HG02870 (cell line): Measurements from ENCODE around the gene MT1F.
"Not testable (repeated sequence)": the region's sequence is repeated elsewhere in the genome, so short reads cannot be mapped to it uniquely, and the experiment has no call there.

Experiments
- ATAC-seq: cut with Tn5 transposase; IDR thresholded peaks from one replicate; pipeline ENCODE4 v1.9.1; 2021; ENCODE audit warnings: mild to moderate bottlenecking, moderate library complexity; ENCODE audit not compliant: unreplicated experiment

MT1F gene

GRCh38 chr16:56657555-56658326 lies at the start of gene MT1F:
Gene MT1F, plus strand, starts transcription at chr16:56657959. Its CDS starts 100 bp downstream, at chr16:56658059.
- no peak for ATAC-seq

- peak; percentile 88 for ATAC-seq
Observed at GRCh38 chr16:56608043-56608875, 49.5 kb upstream of the MT1F start, which contains the start of gene MT2A. Gene MT2A, plus strand, starts transcription at chr16:56608584. Its CDS starts 72 bp downstream, at chr16:56608656.

GRCh38 chr16:56608876-56609462 lies 48.8 kb upstream of the MT1F start:
- no peak for ATAC-seq

- no peak for ATAC-seq
Observed at GRCh38 chr16:56609463-56609921, 48.3 kb upstream of the MT1F start.

DNA sequence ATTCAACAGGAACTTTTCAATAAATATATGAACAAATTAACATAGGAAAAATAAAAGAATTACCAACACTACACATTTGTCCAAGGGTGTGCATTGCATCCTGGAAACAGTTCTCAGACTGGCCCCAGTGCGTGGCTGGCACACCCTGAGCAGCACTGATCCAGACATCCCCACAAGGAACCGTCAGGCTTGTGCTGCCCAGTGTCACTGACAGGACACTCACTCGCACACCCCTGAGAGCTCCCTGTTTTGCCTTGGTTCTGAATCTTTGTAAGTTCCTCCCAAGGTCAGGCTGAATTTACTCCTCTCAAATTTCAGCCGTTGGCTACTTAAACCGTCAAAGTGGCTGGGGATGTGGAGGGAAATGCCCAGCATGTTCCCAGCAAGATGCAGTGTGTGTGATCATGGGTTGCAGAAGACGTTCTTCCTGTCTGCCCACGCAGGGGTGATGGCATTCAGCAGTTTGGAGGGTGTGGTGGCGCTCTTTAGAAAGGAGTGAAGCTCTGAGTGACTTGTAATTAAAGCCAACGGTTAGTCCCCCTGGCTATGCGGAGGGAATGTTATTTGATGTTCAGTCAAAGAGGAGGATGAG lies 47.6 kb upstream of the MT1F start:
- no peak for ATAC-seq

DNA sequence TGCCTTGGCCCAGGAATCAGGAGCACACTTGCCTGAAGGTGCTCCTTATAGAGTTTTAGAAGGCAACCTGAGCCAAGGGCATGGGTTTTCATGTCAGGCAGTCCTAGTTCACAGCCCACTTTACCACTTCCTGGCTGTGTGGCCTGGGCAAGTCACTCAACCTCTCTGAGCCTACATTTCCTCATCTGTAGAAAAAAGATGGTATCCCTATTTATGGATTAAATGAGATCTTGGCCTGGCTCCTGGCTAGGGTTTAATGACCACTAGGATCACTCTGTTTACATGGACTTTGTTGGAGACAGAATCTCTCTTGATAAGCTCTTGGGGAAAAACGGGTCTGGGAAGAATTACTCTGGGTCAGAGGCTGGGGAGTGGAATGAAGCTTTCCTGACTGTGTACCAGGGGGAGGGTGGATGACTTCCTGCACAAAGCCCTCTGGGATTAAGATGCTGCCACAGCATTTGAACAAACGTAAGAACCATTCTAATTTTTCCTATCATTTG lies 47.1 kb upstream of the MT1F start:
- no peak for ATAC-seq

GRCh38 chr16:56611281-56611833 lies 46.4 kb upstream of the MT1F start:
- no peak for ATAC-seq

DNA sequence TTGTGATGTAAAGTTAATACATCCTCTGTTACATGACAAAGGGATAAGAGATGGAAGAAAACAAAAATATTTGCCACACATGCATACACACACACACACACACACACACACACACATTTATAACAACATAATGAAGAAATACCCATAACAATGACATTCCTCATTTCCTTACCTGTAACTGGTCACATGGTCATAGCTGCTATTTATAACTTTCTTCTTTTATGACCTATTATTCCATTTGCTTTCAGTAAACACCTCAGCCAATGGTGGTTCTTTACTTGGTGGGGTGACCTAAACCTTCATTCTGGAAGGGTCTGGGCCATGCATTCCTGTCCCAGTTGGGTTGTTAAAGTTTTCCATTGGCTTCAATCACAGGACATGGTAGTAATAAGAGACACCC lies 44.1 kb upstream of the MT1F start:
- no peak for ATAC-seq

GRCh38 chr16:56614549-56614991 lies 43.2 kb upstream of the MT1F start:
- peak; percentile 75 for ATAC-seq

DNA sequence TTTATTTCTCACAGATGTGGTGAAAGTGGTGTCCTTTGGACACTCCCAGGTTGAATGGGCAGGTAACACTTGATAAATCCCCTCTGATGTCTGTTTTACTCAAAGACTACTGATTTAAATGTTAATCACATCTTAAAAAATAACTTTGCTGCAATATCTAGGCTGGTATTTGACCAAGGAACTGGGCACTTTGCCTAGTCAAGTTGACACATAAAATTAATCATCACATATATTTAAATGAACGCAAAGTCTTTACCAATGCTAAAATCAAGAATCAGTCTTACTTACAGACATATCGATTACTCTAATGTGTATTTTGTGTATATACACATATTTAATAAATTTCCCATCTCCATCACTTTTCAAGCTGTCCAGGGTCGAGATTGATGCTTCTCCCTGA lies 42.4 kb upstream of the MT1F start:
- ATAC-seq, result no peak

GRCh38 chr16:56616608-56617211 lies 41.0 kb upstream of the MT1F start:
- no peak for ATAC-seq

DNA sequence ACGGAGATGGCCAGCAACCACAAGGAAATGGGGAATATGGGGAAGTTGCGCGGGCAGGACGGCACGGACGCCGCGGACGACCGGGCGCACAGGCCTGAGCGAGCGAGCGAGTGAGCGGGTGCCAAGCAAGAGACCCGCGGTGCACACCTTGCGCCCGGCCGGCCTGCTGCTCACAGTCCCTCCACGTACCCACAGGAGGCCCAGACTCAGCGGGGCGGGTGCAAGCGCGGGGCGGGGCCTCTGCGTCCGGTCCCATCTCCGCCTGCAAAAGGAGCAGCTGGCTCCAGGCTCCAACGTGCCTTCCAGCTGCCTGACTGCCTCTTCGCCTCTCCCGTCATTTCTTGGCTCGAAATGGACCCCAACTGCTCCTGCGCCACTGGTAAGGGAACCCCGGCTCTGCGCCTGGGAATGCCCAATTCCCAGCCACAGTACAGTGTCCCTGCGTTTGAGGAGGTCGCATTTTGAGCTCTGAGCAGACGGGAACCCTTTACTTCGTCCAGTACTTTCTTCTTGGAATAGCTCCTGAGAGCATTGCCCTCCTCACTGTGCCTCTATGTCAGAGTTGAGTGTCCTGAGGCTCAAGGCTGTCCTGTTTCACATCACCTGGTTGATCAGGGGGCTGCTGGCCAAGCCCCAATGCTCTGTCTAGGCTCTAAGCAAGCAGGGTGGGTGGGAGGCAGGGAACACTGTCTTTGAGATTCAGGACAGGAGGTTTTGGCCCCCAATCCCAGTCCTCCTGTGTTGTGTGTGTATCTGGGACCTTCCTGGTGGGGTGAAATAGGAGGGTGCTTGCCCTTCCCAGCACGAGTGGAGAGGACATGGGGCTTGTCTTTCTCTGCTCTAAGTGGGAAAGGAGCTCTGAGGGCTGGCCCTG lies 40.3 kb upstream of the MT1F start:
- no peak for ATAC-seq

- no peak for ATAC-seq
Observed at GRCh38 chr16:56618138-56618537, 39.6 kb upstream of the MT1F start.

DNA sequence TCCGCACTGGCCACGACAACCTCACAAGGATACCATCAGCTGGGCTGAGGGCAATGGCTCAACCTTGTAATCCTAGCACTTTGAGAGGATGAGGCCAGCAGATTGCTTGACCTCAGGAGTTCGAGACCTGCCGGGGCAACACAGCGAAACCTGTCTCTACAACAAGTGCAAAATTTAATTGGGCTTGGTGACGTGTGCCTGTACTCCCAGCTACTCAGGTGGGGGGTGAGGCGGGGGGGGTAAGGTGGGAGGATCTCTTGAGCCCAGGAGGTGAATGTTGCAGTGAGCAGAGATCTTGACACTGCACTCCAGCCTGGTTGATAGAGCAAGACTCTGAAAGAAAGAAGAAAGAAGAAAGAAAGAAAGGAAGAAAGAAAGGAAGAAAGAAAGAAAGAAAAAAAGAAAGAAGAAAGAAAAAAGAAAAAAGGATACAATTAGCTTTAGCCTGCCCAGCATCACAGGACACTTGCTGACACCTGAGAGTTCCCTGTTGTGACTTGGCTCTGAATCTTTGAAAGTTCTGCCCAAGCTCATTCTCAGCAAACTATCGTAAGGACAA lies 37.3 kb upstream of the MT1F start:
- no peak for ATAC-seq

DNA sequence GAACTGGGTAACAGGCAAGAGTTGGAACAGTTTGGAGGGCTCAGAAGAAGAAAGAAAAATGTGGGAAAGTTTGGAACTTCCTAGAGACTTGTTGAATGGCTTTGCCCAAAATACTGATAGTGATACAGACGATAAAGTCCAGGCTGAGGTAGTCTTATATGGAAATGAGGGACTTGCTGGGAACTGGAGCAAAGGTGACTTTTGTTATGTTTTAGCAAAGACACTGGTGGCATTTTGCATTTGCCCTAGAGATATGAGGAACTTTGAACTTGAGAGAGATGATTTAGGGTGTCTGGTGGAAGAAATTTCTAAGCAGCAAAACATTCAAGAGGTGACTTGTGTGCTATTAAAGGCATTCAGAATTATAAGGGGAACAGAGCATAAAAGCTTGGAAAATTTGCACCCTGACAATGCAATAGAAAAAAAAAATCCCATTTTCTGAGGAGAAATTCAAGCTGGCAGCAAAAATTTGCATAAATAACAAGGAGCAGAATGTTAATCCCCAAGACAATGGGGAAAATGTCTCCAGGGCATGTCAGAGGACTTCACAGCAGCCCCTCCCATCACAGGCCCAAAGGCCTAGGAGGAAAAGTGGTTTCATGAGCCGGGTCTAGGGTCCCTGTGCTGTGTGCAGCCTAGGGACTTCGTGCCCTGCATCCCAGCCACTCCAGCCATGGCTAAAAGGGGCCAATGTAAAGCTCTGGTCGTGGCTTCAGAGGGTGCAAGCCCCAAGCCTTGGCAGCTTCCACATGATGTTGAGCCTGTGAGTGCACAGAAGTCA lies 35.9 kb upstream of the MT1F start:
- ATAC-seq, result not testable (repeated sequence)

- ATAC-seq, result not testable (repeated sequence)
Observed at GRCh38 chr16:56623184-56623583, 34.6 kb upstream of the MT1F start.

GRCh38 chr16:56623637-56624036 lies 34.1 kb upstream of the MT1F start:
- ATAC-seq, result no peak
